Measurements from ENCODE around the gene LNX1. TPM values are rescaled to one million over a fixed set of nuclear protein-coding genes. Genes with fewer than 3 reads are reported as not detected.
A peak's percentile ranks its signal among the peaks of the same experiment; 100 is the strongest.

LNX1 gene
- total RNA-seq, 1 donor from 2014 or later: 4.4 TPM

GRCh38 chr4:53478671-53479456 is 112.4 kb downstream of the LNX1 start:
- Histone ChIP-seq H3K4me2 (ENCODE audit: low read length) (peak overlapping the region; percentile 44), H3K4me1 (ENCODE audit: insufficient read depth, low read length) (peaks cover 47% of the 10 kb centered on the region), H3K27ac (ENCODE audit: low read depth, low read length) (peak overlapping the region; percentile 90), H3K36me3 (ENCODE audit: insufficient read depth, low read length) (no peaks in the 10 kb centered on the region), H3K9me3 (ENCODE audit: insufficient read depth, low read depth, low read length) (no peaks in the 10 kb centered on the region), H3K9ac (ENCODE audit: low read length) (peak overlapping the region; percentile 37), H4K20me1 (ENCODE audit: insufficient read depth, low read length) (no peaks in the 10 kb centered on the region), H3K4me3 (ENCODE audit: insufficient read depth, low read depth, low read length) (no peak overlapping the region), H2AFZ (ENCODE audit: low read depth, low read length) (no peak overlapping the region), H3K27me3 (ENCODE audit: insufficient read depth, low read length) (no peaks in the 10 kb centered on the region), H3K79me2 (ENCODE audit: insufficient read depth, low read length) (no peaks in the 10 kb centered on the region)
- Mint-ChIP-seq H3K9me3 (ENCODE audit: unreplicated experiment) (peaks cover 2% of the 10 kb centered on the region), H3K36me3 (ENCODE audit: low read depth, unreplicated experiment) (no peaks in the 10 kb centered on the region), H3K27ac (ENCODE audit: unreplicated experiment) (peak overlapping the region; percentile 92), H3K4me1 (ENCODE audit: low read depth, unreplicated experiment) (peaks cover 32% of the 10 kb centered on the region), H3K27me3 (ENCODE audit: low read depth, unreplicated experiment) (no peaks in the 10 kb centered on the region), H3K4me3 (ENCODE audit: unreplicated experiment) (no peak overlapping the region)
- no peak for FAIRE-seq
- peak; percentile 91 for DNase-seq (ENCODE audit: low read depth)
- TF ChIP-seq, protein P1, sequence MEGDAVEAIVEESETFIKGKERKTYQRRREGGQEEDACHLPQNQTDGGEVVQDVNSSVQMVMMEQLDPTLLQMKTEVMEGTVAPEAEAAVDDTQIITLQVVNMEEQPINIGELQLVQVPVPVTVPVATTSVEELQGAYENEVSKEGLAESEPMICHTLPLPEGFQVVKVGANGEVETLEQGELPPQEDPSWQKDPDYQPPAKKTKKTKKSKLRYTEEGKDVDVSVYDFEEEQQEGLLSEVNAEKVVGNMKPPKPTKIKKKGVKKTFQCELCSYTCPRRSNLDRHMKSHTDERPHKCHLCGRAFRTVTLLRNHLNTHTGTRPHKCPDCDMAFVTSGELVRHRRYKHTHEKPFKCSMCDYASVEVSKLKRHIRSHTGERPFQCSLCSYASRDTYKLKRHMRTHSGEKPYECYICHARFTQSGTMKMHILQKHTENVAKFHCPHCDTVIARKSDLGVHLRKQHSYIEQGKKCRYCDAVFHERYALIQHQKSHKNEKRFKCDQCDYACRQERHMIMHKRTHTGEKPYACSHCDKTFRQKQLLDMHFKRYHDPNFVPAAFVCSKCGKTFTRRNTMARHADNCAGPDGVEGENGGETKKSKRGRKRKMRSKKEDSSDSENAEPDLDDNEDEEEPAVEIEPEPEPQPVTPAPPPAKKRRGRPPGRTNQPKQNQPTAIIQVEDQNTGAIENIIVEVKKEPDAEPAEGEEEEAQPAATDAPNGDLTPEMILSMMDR (IDR thresholded peaks at IDR 0.05; ENCODE audit: insufficient read depth, low read depth, low read length): no peak
- no peak for TF ChIP-seq EZH2 (IDR thresholded peaks at IDR 0.05; ENCODE audit: insufficient read depth, low read length)

DNA sequence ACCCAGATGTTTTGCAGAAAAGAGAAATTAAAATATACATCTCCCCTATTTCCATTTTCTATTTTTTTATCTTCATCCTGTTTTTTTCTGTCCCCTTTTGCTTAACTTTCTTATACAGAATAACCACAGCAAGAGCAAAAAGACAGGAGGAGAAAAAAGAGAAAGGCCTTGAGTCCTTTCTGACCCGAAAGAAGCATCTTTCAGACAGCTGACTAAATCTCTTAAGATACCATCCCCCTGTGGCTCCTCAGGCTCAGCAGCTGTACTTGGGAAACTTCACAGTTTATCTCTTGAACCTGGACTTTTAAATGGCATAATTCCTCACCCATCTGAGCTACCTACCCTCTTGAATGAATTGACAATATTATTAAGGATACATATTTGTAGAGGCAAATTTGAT is 113.7 kb downstream of the LNX1 start:
- no peak for DNase-seq (ENCODE audit: low read depth)
- no peaks in the 10 kb centered on the region for H3K27me3 ChIP-seq (ENCODE audit: insufficient read depth, low read length)
- no peak overlapping the region for H3K4me3 ChIP-seq (ENCODE audit: insufficient read depth, low read depth, low read length)
- peak overlapping the region; percentile 87 for H3K27ac ChIP-seq (ENCODE audit: low read depth, low read length)
- H4K20me1 ChIP-seq (ENCODE audit: insufficient read depth, low read length): no peaks in the 10 kb centered on the region
- no peak for TF ChIP-seq EZH2 (IDR thresholded peaks at IDR 0.05; ENCODE audit: insufficient read depth, low read length)
- TF ChIP-seq, protein P1 (IDR thresholded peaks at IDR 0.05; ENCODE audit: insufficient read depth, low read depth, low read length): no peak
- peaks cover 32% of the 10 kb centered on the region for H3K4me1 Mint-ChIP-seq (ENCODE audit: low read depth, unreplicated experiment)
- no peak overlapping the region for H3K4me2 ChIP-seq (ENCODE audit: low read length)
- no peak for FAIRE-seq
- H3K27me3 Mint-ChIP-seq (ENCODE audit: low read depth, unreplicated experiment): no peaks in the 10 kb centered on the region
- H3K9me3 Mint-ChIP-seq (ENCODE audit: unreplicated experiment): peaks cover 2% of the 10 kb centered on the region
- H3K9ac ChIP-seq (ENCODE audit: low read length): no peak overlapping the region
- no peaks in the 10 kb centered on the region for H3K36me3 ChIP-seq (ENCODE audit: insufficient read depth, low read length)
- H3K9me3 ChIP-seq (ENCODE audit: insufficient read depth, low read depth, low read length): no peaks in the 10 kb centered on the region
- H3K4me1 ChIP-seq (ENCODE audit: insufficient read depth, low read length): peaks cover 47% of the 10 kb centered on the region
- no peak overlapping the region for H2AFZ ChIP-seq (ENCODE audit: low read depth, low read length)
- peaks cover 7% of the 10 kb centered on the region for H3K36me3 Mint-ChIP-seq (ENCODE audit: low read depth, unreplicated experiment)
- H3K27ac Mint-ChIP-seq (ENCODE audit: unreplicated experiment): peak overlapping the region; percentile 36
- no peaks in the 10 kb centered on the region for H3K79me2 ChIP-seq (ENCODE audit: insufficient read depth, low read length)
- no peak overlapping the region for H3K4me3 Mint-ChIP-seq (ENCODE audit: unreplicated experiment)

DNA sequence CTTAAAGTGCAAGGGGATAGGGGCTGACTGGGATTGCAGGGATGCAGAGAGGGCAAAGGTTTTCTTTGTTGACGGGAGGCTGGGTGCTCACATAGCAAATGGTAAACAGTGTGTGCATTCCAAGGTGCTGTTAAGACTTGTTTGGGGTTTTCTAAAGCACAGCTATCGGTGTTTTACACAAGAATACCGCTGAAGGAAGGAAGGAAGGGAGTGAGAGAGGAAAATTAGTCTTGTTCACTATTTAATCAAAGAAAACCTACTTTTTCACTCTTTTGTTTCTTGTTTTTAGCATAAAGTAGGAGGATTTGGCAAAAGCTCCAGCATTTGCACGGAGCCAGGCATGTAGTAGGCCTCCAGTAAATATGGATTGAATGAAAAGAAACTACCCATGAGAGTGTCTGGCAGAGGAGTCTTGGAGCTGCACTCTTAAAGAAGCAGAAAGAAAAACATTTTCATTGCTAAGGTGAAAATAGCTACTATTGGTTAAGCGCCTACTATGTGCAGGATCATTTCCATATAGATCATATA is 114.2 kb downstream of the LNX1 start:
- Mint-ChIP-seq H3K27me3 (ENCODE audit: low read depth, unreplicated experiment) (no peaks in the 10 kb centered on the region), H3K9me3 (ENCODE audit: unreplicated experiment) (peaks cover 2% of the 10 kb centered on the region), H3K36me3 (ENCODE audit: low read depth, unreplicated experiment) (peaks cover 7% of the 10 kb centered on the region), H3K4me1 (ENCODE audit: low read depth, unreplicated experiment) (peaks cover 32% of the 10 kb centered on the region), H3K27ac (ENCODE audit: unreplicated experiment) (peak overlapping the region; percentile 93), H3K4me3 (ENCODE audit: unreplicated experiment) (no peak overlapping the region)
- Histone ChIP-seq H3K4me1 (ENCODE audit: insufficient read depth, low read length) (peaks cover 47% of the 10 kb centered on the region), H3K9me3 (ENCODE audit: insufficient read depth, low read depth, low read length) (no peaks in the 10 kb centered on the region), H3K4me3 (ENCODE audit: insufficient read depth, low read depth, low read length) (peak overlapping the region; percentile 4), H3K36me3 (ENCODE audit: insufficient read depth, low read length) (no peaks in the 10 kb centered on the region), H2AFZ (ENCODE audit: low read depth, low read length) (peak overlapping the region; percentile 39), H3K27me3 (ENCODE audit: insufficient read depth, low read length) (no peaks in the 10 kb centered on the region), H4K20me1 (ENCODE audit: insufficient read depth, low read length) (no peaks in the 10 kb centered on the region), H3K27ac (ENCODE audit: low read depth, low read length) (peak overlapping the region; percentile 87), H3K79me2 (ENCODE audit: insufficient read depth, low read length) (no peaks in the 10 kb centered on the region), H3K4me2 (ENCODE audit: low read length) (peak overlapping the region; percentile 72), H3K9ac (ENCODE audit: low read length) (peak overlapping the region; percentile 67)
- DNase-seq (ENCODE audit: low read depth) (no peak), FAIRE-seq (no peak)
- no peak for TF ChIP-seq EZH2 (IDR thresholded peaks at IDR 0.05; ENCODE audit: insufficient read depth, low read length)
- TF ChIP-seq, protein P1 (IDR thresholded peaks at IDR 0.05; ENCODE audit: insufficient read depth, low read depth, low read length): no peak
